Fibroblast of gingiva (primary cell): ENCODE data around the gene AP1S3.

Experiments used
- DNase-seq: peaks from one replicate; pipeline ENCODE4 v3.0.0-alpha.2; 2011; ENCODE audit warnings: low read depth

AP1S3 gene

GRCh38 chr2:223722226-223722625, 115.2 kb downstream of the AP1S3 start:
- DNase-seq = no peak

- DNase-seq = no peak
Observed at GRCh38 chr2:223721746-223722145, 115.6 kb downstream of the AP1S3 start.

- no peak for DNase-seq
Observed at GRCh38 chr2:223720367-223720766, 117.0 kb downstream of the AP1S3 start.

- no peak for DNase-seq
Observed at GRCh38 chr2:223712642-223713041, 124.7 kb downstream of the AP1S3 start.

- no peak for DNase-seq
Observed at GRCh38 chr2:223711596-223712326, 125.6 kb downstream of the AP1S3 start.
